ENCODE data around the gene POLE3. TPM values are rescaled to one million over a fixed set of nuclear protein-coding genes. Genes with fewer than 3 reads are reported as not detected.
A peak's percentile ranks its signal among the peaks of the same experiment; 100 is the strongest.

The POLE3 gene
- total and polyA plus RNA-seq, 9 of the 15 experiments (the other 6 are each of a cell fraction or from before 2014, with no cell fraction given), result 52.6 to 179 (median 110) TPM

DNA sequence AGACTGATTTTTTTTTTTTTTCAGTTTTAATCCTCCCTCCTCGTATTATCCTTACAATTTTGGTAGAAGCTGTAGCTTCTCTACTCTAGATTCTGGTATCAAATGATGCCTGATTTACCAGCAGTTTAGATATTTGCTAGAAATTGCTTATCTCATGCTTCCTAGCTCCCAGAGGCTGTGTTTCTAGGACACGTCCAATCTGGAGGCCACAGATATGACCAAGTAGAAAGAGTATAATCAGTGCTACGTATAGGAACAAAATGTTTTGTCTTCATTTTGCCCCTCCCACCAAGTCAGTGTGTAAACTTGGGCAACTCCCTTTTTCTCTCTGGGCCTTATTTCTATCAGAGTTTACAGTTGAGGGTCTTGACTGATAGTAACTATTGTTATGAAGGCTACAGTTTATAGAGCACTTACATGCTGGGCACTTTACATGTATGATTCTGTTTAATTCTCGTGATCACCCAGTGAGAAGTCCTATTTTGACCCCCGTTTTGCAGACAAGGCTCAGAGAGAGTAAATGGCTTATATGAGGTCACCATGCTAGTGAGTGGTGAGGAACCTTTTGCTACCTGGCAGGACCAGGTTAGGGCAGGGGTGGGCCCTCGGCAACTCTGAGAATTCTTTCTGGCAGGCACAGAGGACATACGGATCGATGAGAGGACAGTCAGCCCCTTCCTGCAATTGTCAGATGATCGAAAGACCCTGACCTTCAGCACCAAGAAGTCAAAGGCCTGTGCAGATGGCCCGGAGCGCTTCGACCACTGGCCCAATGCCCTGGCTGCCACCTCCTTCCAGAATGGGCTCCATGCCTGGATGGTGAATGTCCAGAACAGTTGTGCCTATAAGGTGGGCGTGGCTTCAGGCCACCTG, 41.3 kb downstream of the POLE3 start (continued):
- TF ChIP-seq CXXC5 (CRISPR knock-in tag; IDR thresholded peaks at IDR 0.05) (peak; percentile 94), PML (IDR thresholded peaks at IDR 0.05; ENCODE audit: low read length) (peak; percentile 95), RBM14 (IDR thresholded peaks at IDR 0.05; ENCODE audit: borderline replicate concordance, insufficient read depth, low read depth, low read length) (no peak), ZNF232 (CRISPR knock-in tag; IDR thresholded peaks at IDR 0.05) (no peak), HDAC1 (IDR thresholded peaks at IDR 0.05) (peak in 1 of 2 experiments; percentile 96; a peak in 2 of 4 replicates), CC2D1A (IDR thresholded peaks at IDR 0.05) (peak; percentile 52; the same call in 1 of the 2 replicates), CREM (IDR thresholded peaks at IDR 0.05; ENCODE audit: low read depth) (peak; percentile 82), TCF3 (CRISPR knock-in tag; IDR thresholded peaks at IDR 0.05) (peak; percentile 97), ZBED1 (IDR thresholded peaks at IDR 0.05) (no peak), NBN (IDR thresholded peaks at IDR 0.05; ENCODE audit: low read depth) (peak; percentile 73), ARNT (IDR thresholded peaks at IDR 0.05) (peak; percentile 16 to 86; a peak in 2 of 4 replicates), FOXA3 (CRISPR knock-in tag; conservative IDR thresholded peaks at IDR 0.05 in 1 of 2, IDR thresholded peaks at IDR 0.05 in 1 of 2) (peak in 1 of 2 experiments; percentile 59; a peak in 2 of 4 replicates), TAF9B (IDR thresholded peaks at IDR 0.05; ENCODE audit: partially characterized antibody) (no peak), BRD9 (IDR thresholded peaks at IDR 0.05; ENCODE audit: low read depth, partially characterized antibody) (no peak), PHB2 (IDR thresholded peaks at IDR 0.05; ENCODE audit: low read depth) (peak; percentile 73; the same call in 1 of the 2 replicates), ZNF395 (CRISPR knock-in tag; IDR thresholded peaks at IDR 0.05) (0 out of 2 replicates have a peak, but pooled peaks have one; percentile 48), ZBTB2 (IDR thresholded peaks at IDR 0.05) (no peak), ATF1 (CRISPR knock-in tag; IDR thresholded peaks at IDR 0.05) (no peak), ATF1 (tag; IDR thresholded peaks at IDR 0.05) (peak; percentile 83), KLF1 (tag; IDR thresholded peaks at IDR 0.05) (0 out of 2 replicates have a peak, but pooled peaks have one; percentile 26), KDM1A (IDR thresholded peaks at IDR 0.05) (peak; percentile 98 to 99)
- TF ChIP-seq, protein P1, sequence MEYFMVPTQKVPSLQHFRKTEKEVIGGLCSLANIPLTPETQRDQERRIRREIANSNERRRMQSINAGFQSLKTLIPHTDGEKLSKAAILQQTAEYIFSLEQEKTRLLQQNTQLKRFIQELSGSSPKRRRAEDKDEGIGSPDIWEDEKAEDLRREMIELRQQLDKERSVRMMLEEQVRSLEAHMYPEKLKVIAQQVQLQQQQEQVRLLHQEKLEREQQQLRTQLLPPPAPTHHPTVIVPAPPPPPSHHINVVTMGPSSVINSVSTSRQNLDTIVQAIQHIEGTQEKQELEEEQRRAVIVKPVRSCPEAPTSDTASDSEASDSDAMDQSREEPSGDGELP (CRISPR knock-in tag; IDR thresholded peaks at IDR 0.05; ENCODE audit: borderline replicate concordance), result 0 out of 2 replicates have a peak, but pooled peaks have one; percentile 22
- TF ChIP-seq, protein P2, sequence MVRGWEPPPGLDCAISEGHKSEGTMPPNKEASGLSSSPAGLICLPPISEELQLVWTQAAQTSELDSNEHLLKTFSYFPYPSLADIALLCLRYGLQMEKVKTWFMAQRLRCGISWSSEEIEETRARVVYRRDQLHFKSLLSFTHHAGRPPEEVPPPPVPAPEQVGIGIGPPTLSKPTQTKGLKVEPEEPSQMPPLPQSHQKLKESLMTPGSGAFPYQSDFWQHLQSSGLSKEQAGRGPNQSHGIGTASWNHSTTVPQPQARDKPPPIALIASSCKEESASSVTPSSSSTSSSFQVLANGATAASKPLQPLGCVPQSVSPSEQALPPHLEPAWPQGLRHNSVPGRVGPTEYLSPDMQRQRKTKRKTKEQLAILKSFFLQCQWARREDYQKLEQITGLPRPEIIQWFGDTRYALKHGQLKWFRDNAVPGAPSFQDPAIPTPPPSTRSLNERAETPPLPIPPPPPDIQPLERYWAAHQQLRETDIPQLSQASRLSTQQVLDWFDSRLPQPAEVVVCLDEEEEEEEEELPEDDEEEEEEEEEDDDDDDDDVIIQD (CRISPR knock-in tag; IDR thresholded peaks at IDR 0.05), result no peak
